ENCODE results near the gene ASIC1.

The ASIC1 gene

DNA sequence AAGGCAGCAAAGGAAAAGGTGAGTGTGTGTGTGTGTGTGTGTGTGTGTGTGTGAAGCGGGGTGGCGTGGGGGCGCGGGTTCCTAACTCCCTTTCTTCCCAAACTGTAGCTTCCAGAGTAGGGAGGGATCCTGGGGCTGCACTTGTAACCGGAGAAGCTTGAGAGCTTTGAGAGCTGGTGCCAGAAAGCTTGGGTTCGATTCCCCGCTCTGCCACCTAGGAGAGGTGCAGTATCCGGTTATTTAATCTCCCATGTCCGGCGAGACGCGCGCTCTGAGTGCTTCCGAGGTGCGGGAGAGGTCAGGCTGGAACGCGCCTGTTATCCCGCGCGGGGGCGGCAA, 24.9 kb upstream of the ASIC1 start:
- Histone ChIP-seq H3K4me2 (ENCODE audit: low read length) (no peak overlapping the region), H3K9ac (ENCODE audit: low read length) (no peak overlapping the region), H2AFZ (ENCODE audit: low read length) (no peak overlapping the region)

DNA sequence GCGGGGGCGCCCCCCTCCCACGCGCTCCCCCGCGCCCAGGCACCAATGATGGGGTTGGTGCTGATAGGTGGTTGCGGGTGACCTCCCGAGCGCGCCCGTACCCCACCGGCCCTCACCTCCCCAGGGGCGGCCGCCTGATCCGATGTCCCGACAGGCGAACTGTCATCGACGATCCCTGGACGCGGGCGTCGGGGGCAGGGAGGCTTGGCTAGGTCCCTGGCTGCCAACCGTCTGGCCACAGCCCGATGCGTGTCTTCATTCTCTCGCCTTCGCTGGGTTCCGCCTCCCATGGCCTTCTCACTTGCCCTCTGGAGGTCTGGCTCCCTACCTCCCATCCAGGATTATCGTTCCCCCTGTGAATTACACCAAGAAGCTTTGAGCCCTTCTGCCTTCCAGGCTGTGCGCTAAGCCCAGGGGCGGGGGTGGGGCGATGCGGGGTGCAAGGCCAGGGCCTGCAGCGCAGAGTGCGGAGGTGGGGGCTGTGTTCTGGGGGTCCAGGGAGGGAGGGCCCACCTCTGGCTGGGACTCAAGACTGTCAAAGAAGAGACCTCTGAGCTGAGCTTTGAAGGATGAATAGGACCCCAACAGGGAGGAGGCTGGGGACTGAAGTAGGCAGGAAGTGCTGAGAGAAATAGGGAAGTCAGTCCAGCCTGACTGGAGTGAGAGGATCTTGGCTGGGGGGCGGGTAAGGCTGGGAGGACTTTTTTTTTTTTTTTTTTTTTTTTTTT, 24.4 kb upstream of the ASIC1 start:
- Histone ChIP-seq H2AFZ (ENCODE audit: low read length) (no peak overlapping the region), H3K4me1 (ENCODE audit: insufficient read depth, low read length, severe bottlenecking) (no peaks in the 10 kb centered on the region), H3K9ac (ENCODE audit: low read length) (no peak overlapping the region), H3K4me3 (ENCODE audit: low read depth, low read length, poor library complexity, severe bottlenecking) (no peak overlapping the region), H3F3A (ENCODE audit: insufficient read depth, low read length) (no peaks in the 10 kb centered on the region), H3K4me2 (ENCODE audit: low read length) (no peak overlapping the region), H3K79me2 (ENCODE audit: insufficient read depth, low read length) (no peaks in the 10 kb centered on the region), H3K36me3 (ENCODE audit: insufficient read depth, low read length) (no peaks in the 10 kb centered on the region), H3K9me3 (ENCODE audit: low read length) (no peaks in the 10 kb centered on the region), H3K27me3 (ENCODE audit: insufficient read depth, low read length) (no peaks in the 10 kb centered on the region), H4K20me1 (ENCODE audit: insufficient read depth, low read length) (no peaks in the 10 kb centered on the region), H3K27ac (ENCODE audit: low read depth, low read length, poor library complexity, severe bottlenecking) (no peak overlapping the region), H3K9me2 (ENCODE audit: low read depth, low read length) (no peaks in the 10 kb centered on the region)
- no peak for TF ChIP-seq EZH2 (IDR thresholded peaks at IDR 0.05; ENCODE audit: borderline replicate concordance, low read length)
- TF ChIP-seq, protein P1, sequence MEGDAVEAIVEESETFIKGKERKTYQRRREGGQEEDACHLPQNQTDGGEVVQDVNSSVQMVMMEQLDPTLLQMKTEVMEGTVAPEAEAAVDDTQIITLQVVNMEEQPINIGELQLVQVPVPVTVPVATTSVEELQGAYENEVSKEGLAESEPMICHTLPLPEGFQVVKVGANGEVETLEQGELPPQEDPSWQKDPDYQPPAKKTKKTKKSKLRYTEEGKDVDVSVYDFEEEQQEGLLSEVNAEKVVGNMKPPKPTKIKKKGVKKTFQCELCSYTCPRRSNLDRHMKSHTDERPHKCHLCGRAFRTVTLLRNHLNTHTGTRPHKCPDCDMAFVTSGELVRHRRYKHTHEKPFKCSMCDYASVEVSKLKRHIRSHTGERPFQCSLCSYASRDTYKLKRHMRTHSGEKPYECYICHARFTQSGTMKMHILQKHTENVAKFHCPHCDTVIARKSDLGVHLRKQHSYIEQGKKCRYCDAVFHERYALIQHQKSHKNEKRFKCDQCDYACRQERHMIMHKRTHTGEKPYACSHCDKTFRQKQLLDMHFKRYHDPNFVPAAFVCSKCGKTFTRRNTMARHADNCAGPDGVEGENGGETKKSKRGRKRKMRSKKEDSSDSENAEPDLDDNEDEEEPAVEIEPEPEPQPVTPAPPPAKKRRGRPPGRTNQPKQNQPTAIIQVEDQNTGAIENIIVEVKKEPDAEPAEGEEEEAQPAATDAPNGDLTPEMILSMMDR (IDR thresholded peaks at IDR 0.05; ENCODE audit: low read length) = no peak

More for the DNA sequence above, 24.9 kb upstream of the ASIC1 start:
- H3K9me2 ChIP-seq (ENCODE audit: low read depth, low read length) = no peaks in the 10 kb centered on the region
- no peak overlapping the region for H3K4me3 ChIP-seq (ENCODE audit: low read depth, low read length, poor library complexity, severe bottlenecking)
- no peak for TF ChIP-seq EZH2 (IDR thresholded peaks at IDR 0.05; ENCODE audit: borderline replicate concordance, low read length)
- TF ChIP-seq, protein P1 (IDR thresholded peaks at IDR 0.05; ENCODE audit: low read length) = no peak
- no peaks in the 10 kb centered on the region for H3K4me1 ChIP-seq (ENCODE audit: insufficient read depth, low read length, severe bottlenecking)
- H3F3A ChIP-seq (ENCODE audit: insufficient read depth, low read length) = no peaks in the 10 kb centered on the region
- H4K20me1 ChIP-seq (ENCODE audit: insufficient read depth, low read length) = no peaks in the 10 kb centered on the region
- H3K79me2 ChIP-seq (ENCODE audit: insufficient read depth, low read length) = no peaks in the 10 kb centered on the region
- H3K27me3 ChIP-seq (ENCODE audit: insufficient read depth, low read length) = no peaks in the 10 kb centered on the region
- no peaks in the 10 kb centered on the region for H3K36me3 ChIP-seq (ENCODE audit: insufficient read depth, low read length)
- no peaks in the 10 kb centered on the region for H3K9me3 ChIP-seq (ENCODE audit: low read length)
- no peak overlapping the region for H3K27ac ChIP-seq (ENCODE audit: low read depth, low read length, poor library complexity, severe bottlenecking)

DNA sequence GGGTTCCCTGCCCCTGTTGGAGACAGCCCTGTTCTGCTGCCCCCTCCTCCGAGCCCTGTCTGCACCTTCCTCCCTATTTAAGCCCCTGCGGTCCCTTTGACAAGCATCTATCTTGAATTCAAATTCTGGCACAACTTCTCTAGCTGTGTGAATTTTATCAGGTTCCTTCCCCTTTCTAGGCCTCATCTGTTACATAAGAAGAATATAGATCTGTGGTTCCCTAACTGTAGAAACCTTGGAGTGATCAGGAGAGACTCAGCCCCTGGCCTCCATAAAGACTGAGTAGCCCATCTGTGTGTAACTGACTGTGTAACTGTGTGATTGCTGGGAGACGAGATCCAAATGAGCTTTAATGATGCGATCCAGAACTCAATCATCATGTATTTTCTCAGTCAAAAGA, 19.1 kb upstream of the ASIC1 start:
- no peak overlapping the region for H2AFZ ChIP-seq (ENCODE audit: low read length)
- no peak overlapping the region for H3K9ac ChIP-seq (ENCODE audit: low read length)
- H3K4me3 ChIP-seq (ENCODE audit: low read depth, low read length, poor library complexity, severe bottlenecking) = no peak overlapping the region
- no peaks in the 10 kb centered on the region for H3K9me2 ChIP-seq (ENCODE audit: low read depth, low read length)
- no peak overlapping the region for H3K27ac ChIP-seq (ENCODE audit: low read depth, low read length, poor library complexity, severe bottlenecking)
- H3K4me1 ChIP-seq (ENCODE audit: insufficient read depth, low read length, severe bottlenecking) = no peaks in the 10 kb centered on the region
- no peaks in the 10 kb centered on the region for H3K9me3 ChIP-seq (ENCODE audit: low read length)
- no peaks in the 10 kb centered on the region for H3K27me3 ChIP-seq (ENCODE audit: insufficient read depth, low read length)
- H3F3A ChIP-seq (ENCODE audit: insufficient read depth, low read length) = no peaks in the 10 kb centered on the region
- no peak for TF ChIP-seq EZH2 (IDR thresholded peaks at IDR 0.05; ENCODE audit: borderline replicate concordance, low read length)
- TF ChIP-seq, protein P1 (IDR thresholded peaks at IDR 0.05; ENCODE audit: low read length) = no peak
- H3K4me2 ChIP-seq (ENCODE audit: low read length) = no peak overlapping the region
- H4K20me1 ChIP-seq (ENCODE audit: insufficient read depth, low read length) = no peaks in the 10 kb centered on the region
- H3K79me2 ChIP-seq (ENCODE audit: insufficient read depth, low read length) = no peaks in the 10 kb centered on the region
- no peaks in the 10 kb centered on the region for H3K36me3 ChIP-seq (ENCODE audit: insufficient read depth, low read length)

All from OCI-LY1 (cell line).